Peyer's patch (tissue), 4 donors: ENCODE results near the gene PALLD. TPM values are rescaled to one million over a fixed set of nuclear protein-coding genes. Genes with fewer than 3 reads are reported as not detected.
A peak's percentile ranks its signal among the peaks of the same experiment; 100 is the strongest.

Experiments used
- DNase-seq, 3 donors: peaks; one replicate each; pipeline ENCODE4 v3.0.0-alpha.2; 2017 to 2019
- H3K27ac ChIP-seq, 4 donors: fragments of 200-600 bp; sonication (generic); one replicate each; pipeline ENCODE4 v1.5.1; 2016 to 2019
- H3K27me3 ChIP-seq, 2 donors: fragments of 200-600 bp; sonication (generic); one replicate each; pipeline ENCODE4 v1.5.1; 2019
- H3K36me3 ChIP-seq, 3 donors: fragments of 200-600 bp; sonication (generic); one replicate each; pipeline ENCODE4 v1.5.1; 2016 to 2019
- H3K4me1 ChIP-seq, 4 donors: fragments of 200-600 bp; sonication (generic); one replicate each; pipeline ENCODE4 v1.5.1; 2016 to 2019
- H3K4me3 ChIP-seq, 4 donors: fragments of 200-600 bp; sonication (generic); 1 replicate in 3 of 4; 2 replicates in 1 of 4; pipeline ENCODE4 v1.5.1; 2016 to 2019; ENCODE audit warnings: mild to moderate bottlenecking in 1 of 4
- H3K9me3 ChIP-seq, 4 donors: fragments of 200-600 bp; sonication (generic); one replicate each; pipeline ENCODE4 v1.5.1; 2016 to 2019; ENCODE audit warnings: mild to moderate bottlenecking in 1 of 4
- POLR2A ChIP-seq, 2 donors: fragments of 450-650 bp; IDR thresholded peaks; one replicate each; pipeline ENCODE4 v1.5.1; 2017; ENCODE audit warnings: antibody characterized with exemption in 2 of 2, mild to moderate bottlenecking in 2 of 2, moderate library complexity in 2 of 2
- total RNA-seq, 4 donors: library from RNA; depleted of rRNA; stranded (reverse); fragments of >200 nt; gene quantifications; one replicate each; pipeline ENCODE4 v1.1.0, GENCODE V29; 2016
- TF ChIP-seq, protein P1 (sequence below), 6 experiments: fragments of 450-650 bp in 4 of 6; fragments of 200-600 bp in 2 of 6; sonication (generic) in 1 of 6; IDR thresholded peaks; one replicate each; pipeline ENCODE4 v1.5.1; 2017 to 2019; ENCODE audit warnings: antibody characterized with exemption in 6 of 6, mild to moderate bottlenecking in 3 of 6, moderate library complexity in 1 of 6

The PALLD gene
- total RNA-seq, 4 donors from 2014 or later, result 68.0 to 175 (median 78.4) TPM

- Histone ChIP-seq H3K4me1 (peaks cover 0 to 12% (median 0%) of the 10 kb centered on the region in 4 donors), H3K36me3 (no peaks in the 10 kb centered on the region), H3K4me3 (no peak overlapping the region), H3K27me3 (no peaks in the 10 kb centered on the region), H3K27ac (peak overlapping the region in 2 of 4 donors; percentile 12 to 75), H3K9me3 (no peaks in the 10 kb centered on the region)
- no peak for DNase-seq
- no peak for TF ChIP-seq POLR2A (IDR thresholded peaks at IDR 0.05)
Measured at GRCh38 chr4:168859100-168859499, 362.2 kb downstream of the PALLD start.

DNA sequence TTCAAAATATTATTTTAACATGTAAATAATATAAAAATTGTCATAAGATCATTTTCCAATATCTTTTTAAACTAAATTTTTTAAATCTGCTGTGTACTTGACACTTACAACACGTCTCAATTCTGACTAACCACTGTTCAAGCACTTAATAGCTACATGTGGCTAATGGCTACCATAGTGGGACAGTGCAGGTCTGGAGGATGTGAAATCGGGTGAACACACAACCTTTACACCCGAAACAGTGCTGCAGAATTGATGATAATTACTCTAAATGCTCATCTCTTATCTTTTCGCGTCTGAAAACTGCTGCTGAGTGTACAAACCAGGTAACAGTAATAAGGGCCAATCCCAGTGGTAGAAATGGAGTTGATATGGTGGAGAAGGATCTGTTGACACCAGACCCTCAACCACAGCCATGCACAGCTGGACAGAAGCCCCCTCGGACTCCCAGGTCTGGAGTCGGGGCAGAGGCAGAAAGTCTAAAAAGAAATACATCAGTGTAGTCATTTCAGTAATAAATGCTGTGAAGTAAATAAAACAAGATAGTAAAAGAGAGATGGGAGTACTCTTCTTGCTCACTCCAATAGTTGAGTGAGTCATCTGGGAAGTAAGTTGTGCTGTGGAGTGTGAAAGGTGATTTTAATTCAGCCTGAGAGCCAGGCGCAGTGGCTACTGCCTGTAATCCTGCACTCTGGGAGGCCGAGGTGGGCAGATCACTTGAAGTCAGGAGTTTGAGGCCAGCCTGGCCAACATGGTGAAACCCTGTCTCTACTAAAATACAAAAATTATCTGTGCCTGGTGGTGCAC, 363.2 kb downstream of the PALLD start:
- H3K4me3 ChIP-seq, result no peak overlapping the region
- H3K36me3 ChIP-seq, result no peaks in the 10 kb centered on the region
- peak overlapping the region in 3 of 4 donors; percentile 30 to 75 (median 34) for H3K27ac ChIP-seq
- DNase-seq, result no peak
- no peaks in the 10 kb centered on the region for H3K9me3 ChIP-seq
- no peaks in the 10 kb centered on the region for H3K27me3 ChIP-seq
- H3K4me1 ChIP-seq, result peaks cover 0 to 12% (median 0%) of the 10 kb centered on the region in 4 donors
- TF ChIP-seq, protein P1, sequence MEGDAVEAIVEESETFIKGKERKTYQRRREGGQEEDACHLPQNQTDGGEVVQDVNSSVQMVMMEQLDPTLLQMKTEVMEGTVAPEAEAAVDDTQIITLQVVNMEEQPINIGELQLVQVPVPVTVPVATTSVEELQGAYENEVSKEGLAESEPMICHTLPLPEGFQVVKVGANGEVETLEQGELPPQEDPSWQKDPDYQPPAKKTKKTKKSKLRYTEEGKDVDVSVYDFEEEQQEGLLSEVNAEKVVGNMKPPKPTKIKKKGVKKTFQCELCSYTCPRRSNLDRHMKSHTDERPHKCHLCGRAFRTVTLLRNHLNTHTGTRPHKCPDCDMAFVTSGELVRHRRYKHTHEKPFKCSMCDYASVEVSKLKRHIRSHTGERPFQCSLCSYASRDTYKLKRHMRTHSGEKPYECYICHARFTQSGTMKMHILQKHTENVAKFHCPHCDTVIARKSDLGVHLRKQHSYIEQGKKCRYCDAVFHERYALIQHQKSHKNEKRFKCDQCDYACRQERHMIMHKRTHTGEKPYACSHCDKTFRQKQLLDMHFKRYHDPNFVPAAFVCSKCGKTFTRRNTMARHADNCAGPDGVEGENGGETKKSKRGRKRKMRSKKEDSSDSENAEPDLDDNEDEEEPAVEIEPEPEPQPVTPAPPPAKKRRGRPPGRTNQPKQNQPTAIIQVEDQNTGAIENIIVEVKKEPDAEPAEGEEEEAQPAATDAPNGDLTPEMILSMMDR (IDR thresholded peaks at IDR 0.05), result no peak
- no peak for TF ChIP-seq POLR2A (IDR thresholded peaks at IDR 0.05)

GRCh38 chr4:168860827-168861226, 364.0 kb downstream of the PALLD start:
- Histone ChIP-seq H3K4me1 (peaks cover 0 to 12% (median 0%) of the 10 kb centered on the region in 4 donors), H3K27ac (peak overlapping the region in 2 of 4 donors; percentile 34 to 75), H3K4me3 (no peak overlapping the region), H3K9me3 (no peaks in the 10 kb centered on the region), H3K36me3 (no peaks in the 10 kb centered on the region), H3K27me3 (no peaks in the 10 kb centered on the region)
- DNase-seq, result no peak
- TF ChIP-seq, protein P1 (IDR thresholded peaks at IDR 0.05), result no peak
- no peak for TF ChIP-seq POLR2A (IDR thresholded peaks at IDR 0.05)

DNA sequence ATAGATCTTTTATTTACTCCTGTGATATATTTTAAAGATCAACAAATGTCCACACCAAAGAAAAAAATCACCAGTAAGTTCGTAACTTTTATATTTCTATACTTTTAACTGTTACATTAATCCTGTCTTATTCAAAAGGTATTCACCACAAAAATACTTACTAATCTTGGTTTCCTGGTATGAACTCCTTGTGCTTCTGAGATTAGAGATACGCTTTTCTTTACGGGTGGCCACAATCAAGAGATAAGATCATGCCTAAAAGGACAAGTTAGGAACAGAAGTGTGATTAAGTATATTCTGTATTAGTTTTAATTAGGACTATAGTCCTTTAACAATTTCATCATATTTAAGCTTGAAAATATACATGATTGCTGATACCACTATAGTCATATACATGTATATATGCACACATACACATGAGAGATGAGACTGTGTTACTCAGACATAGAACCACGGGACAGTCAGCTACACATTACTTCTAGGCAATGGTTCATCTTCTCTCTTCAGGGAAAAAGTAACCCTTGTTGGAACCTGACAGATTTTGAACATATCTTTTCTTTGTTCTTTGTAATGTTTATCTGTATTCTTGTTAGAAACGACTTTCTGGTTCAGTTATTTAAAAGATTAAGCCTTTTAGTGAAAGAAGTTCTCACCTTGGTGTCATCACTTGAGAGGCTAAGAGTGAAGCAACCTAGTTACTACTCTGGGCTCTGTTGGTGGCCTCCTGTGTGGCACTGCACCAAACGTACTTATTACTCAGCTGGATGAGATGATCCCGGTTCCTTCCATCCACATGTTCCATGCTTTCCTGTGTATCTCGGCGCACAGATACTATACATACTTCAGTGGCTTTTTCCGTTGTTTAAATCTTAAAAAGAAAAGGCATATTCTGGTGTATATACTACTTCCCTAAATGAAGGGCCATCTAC, 367.1 kb downstream of the PALLD start:
- no peak for DNase-seq
- Histone ChIP-seq H3K27me3 (no peaks in the 10 kb centered on the region), H3K4me3 (no peak overlapping the region), H3K36me3 (no peaks in the 10 kb centered on the region), H3K27ac (no peak overlapping the region), H3K9me3 (no peaks in the 10 kb centered on the region), H3K4me1 (peaks cover 0 to 4% (median 0%) of the 10 kb centered on the region in 4 donors)
- TF ChIP-seq, protein P1 (IDR thresholded peaks at IDR 0.05), result no peak
- no peak for TF ChIP-seq POLR2A (IDR thresholded peaks at IDR 0.05)

DNA sequence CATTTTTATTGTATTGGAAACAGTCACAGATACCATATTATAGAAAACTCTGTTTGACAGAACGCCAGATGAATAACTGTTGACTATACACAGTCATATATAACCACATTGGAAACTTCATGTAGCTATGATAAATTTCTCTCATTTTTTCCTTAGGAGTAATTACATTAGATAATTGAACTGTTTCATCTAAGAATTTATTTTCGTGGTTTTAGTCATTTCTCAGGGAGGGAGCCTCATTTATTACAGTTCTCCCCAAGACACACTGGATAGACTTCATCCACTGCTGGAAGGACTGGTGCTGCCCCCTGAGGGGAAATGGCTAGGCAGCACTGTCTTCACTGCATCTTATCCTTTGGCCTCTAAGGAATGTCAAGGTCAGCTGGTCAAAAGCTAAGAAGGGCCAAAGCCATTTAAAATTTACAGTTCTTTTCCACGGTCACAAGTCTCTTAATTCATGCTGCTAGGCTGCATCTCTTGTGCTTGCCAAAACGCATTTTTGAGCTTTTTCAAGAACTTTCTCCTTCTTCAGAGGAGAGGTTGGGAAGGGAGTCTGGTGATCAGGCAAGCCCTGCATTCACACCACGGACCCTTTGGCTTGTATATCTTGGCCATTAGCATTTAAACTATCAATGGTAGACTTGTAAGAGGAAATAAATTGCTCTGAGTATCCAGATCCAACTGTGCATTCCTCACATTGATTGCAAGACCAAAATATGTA, 368.1 kb downstream of the PALLD start:
- Histone ChIP-seq H3K36me3 (no peaks in the 10 kb centered on the region), H3K27me3 (no peaks in the 10 kb centered on the region), H3K9me3 (no peaks in the 10 kb centered on the region), H3K4me1 (no peaks in the 10 kb centered on the region), H3K4me3 (no peak overlapping the region), H3K27ac (no peak overlapping the region)
- DNase-seq, result no peak
- TF ChIP-seq POLR2A (IDR thresholded peaks at IDR 0.05), result no peak
- TF ChIP-seq, protein P1 (IDR thresholded peaks at IDR 0.05), result peak in 2 of 6 experiments; percentile 15 to 17
